H1 (cell line): ENCODE results near the gene RALY. TPM values are rescaled to one million over a fixed set of nuclear protein-coding genes. Genes with fewer than 3 reads are reported as not detected.

ENCODE experiments used
- CTCF ChIA-PET: fragments of 300-600 bp; sonication (Branson Sonifier 250); formaldehyde crosslinking; loops from one replicate; lab custom pipeline; 2021; ENCODE audit not compliant: partially characterized antibody; lab: Charles Lee
- POLR2A ChIA-PET: fragments of 300-600 bp; sonication (Branson Sonifier 250); formaldehyde crosslinking; loops from one replicate; lab custom pipeline; 2021; ENCODE audit warnings: inconsistent platforms; ENCODE audit not compliant: partially characterized antibody; lab: Charles Lee
- DNase-seq, 2 experiments: peaks; one replicate each; pipeline versions ENCODE4 v3.0.0 to v3.0.0-alpha.2; 2010 to 2022; ENCODE audit warnings: low spot score in 2 of 2, low read depth in 1 of 2, mixed read lengths in 1 of 2
- FAIRE-seq: peaks from 2 replicates; lab custom pipeline; 2011; peaks lifted over from hg19 to GRCh38; lab: Jason Lieb, UNC
- H2AFZ ChIP-seq: 2 replicates; pipeline ENCODE4 v1.8.1; 2012; ENCODE audit warnings: low read length, inconsistent platforms
- H2AK5ac ChIP-seq: 2 replicates; pipeline ENCODE4 v1.6.1; 2013; ENCODE audit warnings: low read depth, low read length
- H2BK120ac ChIP-seq: replicated peaks from 2 replicates; pipeline ENCODE3; 2013; ENCODE audit warnings: low read depth, low read length, inconsistent platforms
- H2BK12ac ChIP-seq: 2 replicates; pipeline ENCODE4 v1.6.1; 2013; ENCODE audit warnings: low read depth, low read length
- H2BK15ac ChIP-seq: 2 replicates; pipeline ENCODE4 v1.6.1; 2013; ENCODE audit warnings: low read length
- H2BK20ac ChIP-seq: 2 replicates; pipeline ENCODE4 v1.6.1; 2013; ENCODE audit warnings: low read length
- H2BK5ac ChIP-seq: 2 replicates; pipeline ENCODE4 v1.6.1; 2013; ENCODE audit warnings: low read depth, low read length
- H3K14ac ChIP-seq: 2 replicates; pipeline ENCODE4 v1.6.1; 2013; ENCODE audit warnings: inconsistent platforms; ENCODE audit not compliant: insufficient read length
- H3K18ac ChIP-seq: 2 replicates; pipeline ENCODE4 v1.6.1; 2013; ENCODE audit warnings: low read length; ENCODE audit errors: extremely low read depth
- H3K23ac ChIP-seq: 2 replicates; pipeline ENCODE4 v1.6.1; 2013; ENCODE audit warnings: inconsistent platforms; ENCODE audit not compliant: insufficient read length
- H3K23me2 ChIP-seq: 2 replicates; pipeline ENCODE4 v1.6.1; 2013; ENCODE audit warnings: low read depth, low read length
- H3K27ac ChIP-seq: 2 replicates; pipeline ENCODE4 v1.6.1; 2011; ENCODE audit warnings: low read depth, low read length, inconsistent platforms
- H3K27me3 ChIP-seq, 4 experiments: replicated peaks in 1 of 4; 1 replicate in 1 of 4; 2 replicates in 3 of 4; pipeline versions ENCODE4 v1.6.1 to v1.8.1; 2011 to 2013; ENCODE audit warnings: low read length in 3 of 4, mild to moderate bottlenecking in 3 of 4, inconsistent platforms in 2 of 4, mixed read lengths in 2 of 4, moderate library complexity in 1 of 4; ENCODE audit not compliant: control insufficient read depth in 3 of 4, insufficient read depth in 3 of 4; ENCODE audit errors: extremely low read depth in 1 of 4
- H3K36me3 ChIP-seq, 4 experiments: 2 replicates each; pipeline versions ENCODE4 v1.6.1 to v1.8.1; 2011 to 2013; ENCODE audit warnings: mild to moderate bottlenecking in 4 of 4, low read length in 3 of 4, moderate library complexity in 2 of 4, control low read depth in 1 of 4, inconsistent platforms in 1 of 4; ENCODE audit not compliant: insufficient read depth in 4 of 4, control insufficient read depth in 2 of 4
- H3K4ac ChIP-seq: replicated peaks from 2 replicates; pipeline ENCODE3; 2013; ENCODE audit warnings: low read length, low read depth, mixed read lengths, inconsistent platforms; ENCODE audit not compliant: insufficient read length
- H3K4me1 ChIP-seq, 4 experiments: replicated peaks in 1 of 4; 1 replicate in 1 of 4; 2 replicates in 3 of 4; pipeline versions ENCODE4 v1.6.1 to v1.8.1; 2011 to 2013; ENCODE audit warnings: low read length in 3 of 4, inconsistent platforms in 2 of 4, mixed read lengths in 1 of 4; ENCODE audit not compliant: insufficient read depth in 4 of 4, control insufficient read depth in 3 of 4
- H3K4me2 ChIP-seq, 2 experiments: 2 replicates each; pipeline versions ENCODE4 v1.6.1 to v1.8.1; 2011 to 2013; ENCODE audit warnings: low read depth in 2 of 2, low read length in 2 of 2, control low read depth in 1 of 2, inconsistent platforms in 1 of 2, mild to moderate bottlenecking in 1 of 2; ENCODE audit not compliant: insufficient read depth in 1 of 2
- H3K4me3 ChIP-seq, 4 experiments: fragments of 200-600, 300-600 bp in 1 of 4; sonication (generic), shearing (Covaris generic), sonication (Bioruptor Twin) in 1 of 4; 2 replicates each; pipeline versions ENCODE4 v1.5.1 to v1.8.1; 2011 to 2016; ENCODE audit warnings: low read length in 4 of 4, low read depth in 3 of 4, control low read depth in 2 of 4, inconsistent platforms in 2 of 4, mild to moderate bottlenecking in 2 of 4, mixed read lengths in 1 of 4, moderate library complexity in 1 of 4; ENCODE audit not compliant: insufficient read depth in 2 of 4; ENCODE audit errors: extremely low read depth in 1 of 4
- H3K56ac ChIP-seq: replicated peaks from 2 replicates; pipeline ENCODE3; 2013; ENCODE audit warnings: low read depth, mild to moderate bottlenecking, mixed read lengths, low read length, inconsistent platforms; ENCODE audit not compliant: insufficient read length
- H3K79me1 ChIP-seq: 2 replicates; pipeline ENCODE4 v1.6.1; 2013; ENCODE audit warnings: low read depth, low read length, control low read depth
- H3K79me2 ChIP-seq, 2 experiments: 2 replicates each; pipeline versions ENCODE4 v1.6.1 to v1.8.1; 2012 to 2013; ENCODE audit warnings: low read length in 2 of 2, mild to moderate bottlenecking in 2 of 2, inconsistent platforms in 1 of 2; ENCODE audit not compliant: insufficient read depth in 2 of 2, control insufficient read depth in 1 of 2
- H3K9ac ChIP-seq, 4 experiments: replicated peaks in 1 of 4; 1 replicate in 1 of 4; 2 replicates in 3 of 4; pipeline versions ENCODE4 v1.6.1 to v1.8.1; 2011 to 2013; ENCODE audit warnings: low read depth in 3 of 4, low read length in 3 of 4, control low read depth in 2 of 4, mild to moderate bottlenecking in 2 of 4, moderate library complexity in 2 of 4, inconsistent platforms in 1 of 4; ENCODE audit errors: extremely low read depth in 1 of 4
- H3K9me3 ChIP-seq, 2 experiments: 2 replicates each; pipeline versions ENCODE4 v1.6.1 to v1.8.1; 2012 to 2013; ENCODE audit warnings: mild to moderate bottlenecking in 2 of 2, moderate library complexity in 2 of 2, control low read depth in 1 of 2, inconsistent platforms in 1 of 2, low read depth in 1 of 2, low read length in 1 of 2, mixed read lengths in 1 of 2; ENCODE audit not compliant: insufficient read depth in 2 of 2
- H4K20me1 ChIP-seq, 2 experiments: replicated peaks in 1 of 2; 2 replicates each; pipeline versions ENCODE3 to v1.8.1; 2011 to 2013; ENCODE audit warnings: inconsistent platforms in 2 of 2, low read length in 2 of 2, mild to moderate bottlenecking in 1 of 2; ENCODE audit not compliant: insufficient read depth in 2 of 2, control insufficient read depth in 1 of 2
- H4K5ac ChIP-seq: 2 replicates; pipeline ENCODE4 v1.6.1; 2013; ENCODE audit warnings: low read length, low read depth, mixed read lengths, inconsistent platforms; ENCODE audit not compliant: insufficient read length
- H4K8ac ChIP-seq: 2 replicates; pipeline ENCODE4 v1.8.0; 2013; ENCODE audit warnings: mild to moderate bottlenecking, moderate library complexity, low read length, inconsistent platforms; ENCODE audit not compliant: insufficient read depth; ENCODE audit errors: extremely low read depth
- H4K91ac ChIP-seq: replicated peaks from 2 replicates; pipeline ENCODE3; 2013; ENCODE audit warnings: low read length, mixed read lengths, inconsistent platforms; ENCODE audit not compliant: insufficient read length
- BCL11A ChIP-seq, 2 experiments: IDR thresholded peaks; one replicate each; pipeline ENCODE4 v1.6.1; 2011; ENCODE audit warnings: low read depth in 2 of 2, low read length in 2 of 2, mild to moderate bottlenecking in 2 of 2
- BRCA1 ChIP-seq: IDR thresholded peaks from 2 replicates; pipeline ENCODE4 v1.6.1; 2012; ENCODE audit warnings: low read depth, low read length, improper control_type of control experiment
- EZH2 ChIP-seq: fragments of 200-600 bp; sonication (generic); IDR thresholded peaks from 2 replicates; pipeline ENCODE4 v1.7.1; 2012; ENCODE audit warnings: low read depth, mild to moderate bottlenecking, moderate library complexity, low read length, inconsistent platforms; ENCODE audit not compliant: severe bottlenecking
- HDAC6 ChIP-seq: IDR thresholded peaks from one replicate; pipeline ENCODE4 v1.7.1; 2012; ENCODE audit warnings: low read depth, mild to moderate bottlenecking, inconsistent platforms, low read length, moderate library complexity
- POU5F1 ChIP-seq: IDR thresholded peaks from 2 replicates; pipeline ENCODE4 v1.6.1; 2011; ENCODE audit warnings: low read depth, mild to moderate bottlenecking, low read length, moderate library complexity
- RFX5 ChIP-seq: IDR thresholded peaks from 2 replicates; pipeline ENCODE4 v1.6.1; 2011; ENCODE audit warnings: low read depth, low read length, improper control_type of control experiment, borderline replicate concordance
- SIN3A ChIP-seq, 2 experiments: IDR thresholded peaks in 1 of 2; conservative IDR thresholded peaks in 1 of 2; 2 replicates each; pipeline ENCODE4 v1.6.1; 2011 to 2012; ENCODE audit warnings: low read length in 2 of 2, improper control_type of control experiment in 1 of 2, low read depth in 1 of 2, mild to moderate bottlenecking in 1 of 2
- SIX5 ChIP-seq: IDR thresholded peaks from 2 replicates; pipeline ENCODE4 v1.6.1; 2011; ENCODE audit warnings: mild to moderate bottlenecking, low read depth, low read length
- SP1 ChIP-seq: IDR thresholded peaks from 2 replicates; pipeline ENCODE4 v1.6.1; 2011; ENCODE audit warnings: low read depth, low read length
- WGBS, 2 experiments: shearing (Covaris generic) in 1 of 2; methylation state at CpG; one replicate each; pipeline versions ENCODE4 v1.1.6 to v1.1.7; 2013 to 2015; ENCODE audit warnings: low lambda C conversion rate in 2 of 2, mixed read lengths in 2 of 2, inconsistent platforms in 1 of 2, low coverage in 1 of 2, missing lambda C conversion rate in 1 of 2; ENCODE audit not compliant: insufficient replicate concordance in 2 of 2, insufficient coverage in 1 of 2, insufficient read length in 1 of 2; ENCODE audit errors: extremely low coverage in 1 of 2, missing lambda C conversion rate in 1 of 2; 5-methylcytosine and 5-hydroxymethylcytosine counted together
- polyA plus RNA-seq, 7 experiments: library from polyadenylated mRNA; depleted of rRNA in 3 of 7; stranded (reverse) in 5 of 7; unstranded in 2 of 7; fragments of >200 nt in 5 of 7; fragments of 200-250 nt in 2 of 7; gene quantifications; 1 replicate in 5 of 7; 2 replicates in 1 of 7; 4 replicates in 1 of 7; pipeline versions ENCODE4 v1.2.1 to v1.2.3, GENCODE V29; 2011 to 2013; ENCODE audit warnings: missing spikeins in 2 of 7, mixed read lengths in 2 of 7
- total RNA-seq: library from RNA; stranded (reverse); fragmentation: NEBNext Ultra II Directional; extraction: Animal tissue kit (Norgen Biotek cat#: 25700); gene quantifications from 2 replicates; pipeline ENCODE4 v1.2.1, GENCODE V29; 2021
- TF ChIP-seq, protein P1 (sequence below), 3 experiments: IDR thresholded peaks; 1 replicate in 2 of 3; 2 replicates in 1 of 3; pipeline versions ENCODE4 v1.5.1 to v1.6.1; 2011; ENCODE audit warnings: low read length in 3 of 3, mild to moderate bottlenecking in 3 of 3, inconsistent platforms in 2 of 3, low read depth in 1 of 3, moderate library complexity in 1 of 3; ENCODE audit not compliant: insufficient read depth in 1 of 3; ENCODE audit errors: control extremely low read depth in 1 of 3

The RALY gene
- total and polyA plus RNA-seq, 2 of the 8 experiments (the other 6 are each of a cell fraction or from before 2014, with no cell fraction given) = 133 to 148 TPM

DNA sequence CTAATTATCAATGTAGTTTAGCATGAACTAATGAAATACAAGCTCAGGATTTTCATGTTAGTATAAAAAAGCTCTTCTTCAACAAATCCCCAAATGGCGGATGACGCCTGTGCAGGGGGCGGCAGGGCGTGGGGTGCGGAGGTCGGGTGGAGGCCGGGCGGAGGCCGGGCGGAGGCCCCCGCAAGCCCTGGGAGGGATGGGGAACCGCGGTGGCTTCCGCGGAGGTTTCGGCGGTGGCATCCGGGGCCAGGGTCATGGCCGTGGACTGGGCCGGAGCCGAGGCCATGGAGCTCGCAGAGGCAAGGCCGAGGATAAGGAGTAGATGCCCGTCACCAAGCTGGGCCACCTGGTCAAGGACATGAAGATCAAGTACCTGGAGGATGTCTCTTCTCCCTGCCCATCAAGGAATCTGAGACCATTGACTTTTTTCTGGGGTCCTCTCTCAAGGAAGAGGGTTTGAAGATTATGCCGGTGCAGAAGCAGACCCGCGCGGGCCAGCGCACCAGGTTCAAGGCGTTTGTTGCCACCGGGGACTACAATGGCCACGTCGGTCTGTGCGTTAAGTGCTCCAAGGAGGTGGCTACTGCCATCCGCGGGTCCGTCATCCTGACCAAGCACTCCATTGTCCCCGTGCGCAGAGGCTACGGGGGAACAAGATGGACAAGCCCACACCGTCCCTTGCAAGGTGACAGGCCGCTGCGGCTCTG lies 128.7 kb downstream of the RALY start:
- Histone ChIP-seq H2BK12ac (no peak overlapping the region), H3K27me3 (peaks cover 0 to 3% (median 0%) of the 10 kb centered on the region in 4 experiments; a peak in 1 of 7 replicates), H4K91ac (no peak overlapping the region), H2AK5ac (no peak overlapping the region), H3K56ac (no peak overlapping the region), H4K20me1 (no peaks in the 10 kb centered on the region), H3K4ac (no peak overlapping the region), H2AFZ (no peak overlapping the region), H3K4me3 (no peak overlapping the region), H2BK5ac (no peak overlapping the region), H3K4me2 (no peak overlapping the region), H2BK15ac (no peak overlapping the region), H3K27ac (no peak overlapping the region), H3K36me3 (no peaks in the 10 kb centered on the region), H3K9me3 (no peaks in the 10 kb centered on the region), H2BK20ac (no peak overlapping the region), H3K79me2 (no peaks in the 10 kb centered on the region), H4K8ac (no peak overlapping the region; the same call in 1 of the 2 replicates), H3K79me1 (no peaks in the 10 kb centered on the region), H2BK120ac (no peak overlapping the region), H3K18ac (no peak overlapping the region), H3K23me2 (no peaks in the 10 kb centered on the region), H3K4me1 (no peaks in the 10 kb centered on the region), H3K23ac (no peak overlapping the region), H3K14ac (no peak overlapping the region), H4K5ac (no peak overlapping the region), H3K9ac (no peak overlapping the region)
- 94% methylated on average over 41 of the region's 43 CpGs; no CpG with 5 or more reads in 1 of the 2 experiments for WGBS, 2 experiments
- ChIA-PET POLR2A (interaction anchor here (0.5 to 2.6 kb wide), 4 partner anchors 11 to 57 kb away, joined by 3 to 10 read pairs (median 4); partner anchors contain the start of gene EIF2S2), CTCF (interaction anchor here (0.8 to 0.9 kb wide), 2 partner anchors 201 to 260 kb away, joined by 3 to 6 read pairs; no protein-coding TSS in a partner anchor)
- DNase-seq (no peak), FAIRE-seq (no peak)
- TF ChIP-seq BRCA1 (no peak), BCL11A (IDR thresholded peaks at IDR 0.05; ENCODE audit: low read depth in 2 of 2, low read length in 2 of 2) (no peak), EZH2 (no peak), RFX5 (no peak), SIN3A (conservative IDR thresholded peaks at IDR 0.05 in 1 of 2, IDR thresholded peaks at IDR 0.05 in 1 of 2; ENCODE audit: low read depth in 1 of 2, low read length in 2 of 2) (no peak), SP1 (no peak), HDAC6 (no peak), SIX5 (no peak), POU5F1 (no peak)
- TF ChIP-seq, protein P1, sequence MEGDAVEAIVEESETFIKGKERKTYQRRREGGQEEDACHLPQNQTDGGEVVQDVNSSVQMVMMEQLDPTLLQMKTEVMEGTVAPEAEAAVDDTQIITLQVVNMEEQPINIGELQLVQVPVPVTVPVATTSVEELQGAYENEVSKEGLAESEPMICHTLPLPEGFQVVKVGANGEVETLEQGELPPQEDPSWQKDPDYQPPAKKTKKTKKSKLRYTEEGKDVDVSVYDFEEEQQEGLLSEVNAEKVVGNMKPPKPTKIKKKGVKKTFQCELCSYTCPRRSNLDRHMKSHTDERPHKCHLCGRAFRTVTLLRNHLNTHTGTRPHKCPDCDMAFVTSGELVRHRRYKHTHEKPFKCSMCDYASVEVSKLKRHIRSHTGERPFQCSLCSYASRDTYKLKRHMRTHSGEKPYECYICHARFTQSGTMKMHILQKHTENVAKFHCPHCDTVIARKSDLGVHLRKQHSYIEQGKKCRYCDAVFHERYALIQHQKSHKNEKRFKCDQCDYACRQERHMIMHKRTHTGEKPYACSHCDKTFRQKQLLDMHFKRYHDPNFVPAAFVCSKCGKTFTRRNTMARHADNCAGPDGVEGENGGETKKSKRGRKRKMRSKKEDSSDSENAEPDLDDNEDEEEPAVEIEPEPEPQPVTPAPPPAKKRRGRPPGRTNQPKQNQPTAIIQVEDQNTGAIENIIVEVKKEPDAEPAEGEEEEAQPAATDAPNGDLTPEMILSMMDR (IDR thresholded peaks at IDR 0.05; ENCODE audit: control extremely low read depth in 1 of 3, insufficient read depth in 1 of 3, low read depth in 1 of 3, low read length in 3 of 3) = no peak
